RKO (cell line): Measurements from ENCODE around the gene ZCWPW2.

Experiments
- DNase-seq: peaks from one replicate; pipeline ENCODE4 v3.0.0-alpha.2; 2016; ENCODE audit warnings: low spot score

Gene ZCWPW2

GRCh38 chr3:28386049-28386448 lies 37.5 kb downstream of the ZCWPW2 start:
- DNase-seq, result no peak

GRCh38 chr3:28388978-28389377 lies 40.5 kb downstream of the ZCWPW2 start:
- no peak for DNase-seq

GRCh38 chr3:28399206-28399605 lies 50.7 kb downstream of the ZCWPW2 start:
- no peak for DNase-seq

GRCh38 chr3:28406241-28406640 lies 57.7 kb downstream of the ZCWPW2 start:
- DNase-seq, result peak; percentile 9

- DNase-seq, result no peak
These were observed 100.9 kb downstream of the ZCWPW2 start for GRCh38 chr3:28449398-28449797.

GRCh38 chr3:28462866-28463265 lies 114.3 kb downstream of the ZCWPW2 start:
- DNase-seq, result no peak

- peak; percentile 1 for DNase-seq
These were observed 118.9 kb downstream of the ZCWPW2 start for GRCh38 chr3:28467414-28467813.

GRCh38 chr3:28476194-28476593 lies 127.7 kb downstream of the ZCWPW2 start:
- peak; percentile 78 for DNase-seq

GRCh38 chr3:28476764-28477163 lies 128.2 kb downstream of the ZCWPW2 start:
- DNase-seq, result no peak

DNA sequence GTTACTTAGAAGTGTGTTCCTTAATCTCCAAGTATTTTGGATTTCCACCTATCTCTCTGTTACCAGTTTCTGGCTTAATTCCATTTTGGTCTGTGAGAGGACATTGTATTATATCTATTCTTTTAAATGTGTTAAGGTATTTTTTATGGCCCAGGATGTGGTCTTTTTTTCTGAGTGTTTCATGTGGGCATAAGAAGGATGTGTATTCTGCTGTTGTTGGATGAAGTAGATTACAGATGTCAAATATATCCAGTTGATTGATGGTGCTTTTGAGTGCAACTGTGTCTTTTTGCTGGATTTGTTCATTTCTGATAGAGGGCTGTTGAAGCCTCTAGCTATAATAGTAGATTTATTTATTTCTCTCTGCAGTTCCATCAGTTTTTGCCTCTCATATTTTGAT lies 136.6 kb downstream of the ZCWPW2 start:
- DNase-seq, result no peak

DNA sequence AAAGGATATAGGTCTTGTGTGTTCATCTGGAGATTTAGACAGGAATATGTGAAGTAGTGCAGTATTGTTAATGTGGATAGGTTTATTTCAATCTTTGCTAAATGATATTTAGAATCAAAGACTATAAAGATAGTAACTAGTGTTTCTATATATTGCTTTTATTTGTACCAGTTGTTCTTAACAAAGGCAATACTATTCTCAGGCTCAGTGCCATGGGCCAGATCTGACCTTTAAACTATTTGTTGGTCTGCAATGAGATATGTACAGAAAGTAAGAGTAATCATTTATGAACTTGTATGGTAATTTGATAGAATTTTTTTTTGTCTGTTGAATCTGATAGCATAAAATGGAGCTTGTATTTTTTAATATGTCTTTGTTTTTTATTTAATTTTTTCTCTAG lies 146.8 kb downstream of the ZCWPW2 start:
- DNase-seq, result no peak

GRCh38 chr3:28502397-28502937 lies 153.9 kb downstream of the ZCWPW2 start:
- no peak for DNase-seq

GRCh38 chr3:28504976-28505375 lies 156.5 kb downstream of the ZCWPW2 start:
- no peak for DNase-seq

DNA sequence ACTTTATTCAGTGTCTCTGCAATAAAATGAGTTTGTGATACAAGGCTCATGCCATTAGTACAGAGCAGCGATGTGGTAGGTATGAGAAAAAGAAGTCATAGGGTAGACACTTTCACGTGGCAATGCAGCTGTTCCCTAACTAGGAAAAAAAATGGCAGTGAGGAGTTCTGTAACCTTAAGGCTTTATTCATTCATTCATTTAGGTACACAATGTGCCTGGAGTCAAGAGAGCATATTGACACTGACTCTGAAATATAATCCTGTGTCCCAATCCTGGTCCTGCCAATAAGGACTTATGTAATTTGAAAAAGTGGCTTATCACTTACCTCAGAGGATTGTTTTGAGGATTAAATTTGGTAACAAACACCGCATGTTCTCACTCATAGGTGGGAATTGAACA lies 173.1 kb downstream of the ZCWPW2 start:
- no peak for DNase-seq

DNA sequence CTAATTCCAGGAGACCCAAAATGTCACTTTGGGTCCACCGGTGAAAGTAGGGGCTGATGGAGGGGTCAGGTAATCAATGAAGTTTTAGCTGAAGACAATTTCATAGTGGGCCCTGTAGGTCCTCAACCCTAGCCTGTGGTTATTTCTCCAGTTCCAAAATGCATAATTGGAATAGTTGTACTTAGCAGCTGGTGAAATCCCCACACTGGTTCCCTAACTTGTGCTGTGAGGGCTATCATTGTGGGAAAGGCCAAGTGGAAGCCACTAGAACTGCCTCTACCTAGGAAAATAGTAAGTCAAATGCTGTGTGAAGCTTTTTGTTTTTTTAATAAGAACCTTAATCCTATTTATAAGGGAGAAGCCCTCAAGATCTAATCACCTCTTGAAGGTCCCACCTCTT lies 193.8 kb downstream of the ZCWPW2 start:
- no peak for DNase-seq

DNA sequence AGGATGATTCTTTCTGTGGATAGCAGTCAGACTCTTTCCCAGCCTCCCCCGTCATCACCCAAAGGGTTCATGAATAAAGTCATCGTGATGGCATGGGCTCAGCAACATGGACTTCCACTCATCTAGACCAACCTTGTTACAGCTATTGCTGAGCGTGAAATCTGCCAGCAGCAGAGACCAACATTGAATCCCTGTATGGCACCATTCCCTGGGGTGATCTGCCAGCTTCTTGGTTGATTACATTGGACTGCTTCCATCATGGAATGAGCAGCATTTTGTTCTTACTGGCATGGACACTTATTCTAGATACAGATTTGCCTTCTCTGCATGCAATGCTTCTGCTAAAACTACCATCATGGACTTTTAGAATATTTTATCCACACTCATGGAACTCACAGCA lies 195.7 kb downstream of the ZCWPW2 start:
- no peak for DNase-seq

GRCh38 chr3:28544831-28545230 lies 196.3 kb downstream of the ZCWPW2 start:
- DNase-seq, result no peak

GRCh38 chr3:28547677-28548076 lies 199.2 kb downstream of the ZCWPW2 start:
- DNase-seq, result no peak

GRCh38 chr3:28553175-28553574 lies 204.7 kb downstream of the ZCWPW2 start:
- DNase-seq, result no peak

GRCh38 chr3:28556195-28556594 lies 207.7 kb downstream of the ZCWPW2 start:
- no peak for DNase-seq

GRCh38 chr3:28564211-28564610 lies 215.7 kb downstream of the ZCWPW2 start:
- DNase-seq, result no peak

- DNase-seq, result no peak
These were observed 220.8 kb downstream of the ZCWPW2 start for GRCh38 chr3:28569357-28569756.

DNA sequence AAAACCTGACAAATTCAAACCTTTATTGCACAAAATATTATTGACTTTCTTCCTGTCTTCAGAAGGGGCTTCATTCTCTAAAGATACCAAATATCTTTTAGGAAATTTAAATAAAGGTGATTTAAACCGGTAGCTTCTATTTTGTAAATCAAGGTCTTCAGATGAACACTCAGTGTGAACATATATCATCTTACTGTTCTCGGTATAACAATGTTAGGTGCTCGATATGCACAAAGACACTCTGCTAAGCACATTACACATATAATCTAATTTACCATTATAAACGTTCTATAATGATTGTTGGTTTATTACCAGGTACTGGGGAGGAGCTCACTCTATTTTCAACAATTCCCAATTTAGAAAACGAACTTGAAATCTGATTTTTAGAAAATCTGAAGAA lies 225.5 kb downstream of the ZCWPW2 start:
- DNase-seq, result no peak

DNA sequence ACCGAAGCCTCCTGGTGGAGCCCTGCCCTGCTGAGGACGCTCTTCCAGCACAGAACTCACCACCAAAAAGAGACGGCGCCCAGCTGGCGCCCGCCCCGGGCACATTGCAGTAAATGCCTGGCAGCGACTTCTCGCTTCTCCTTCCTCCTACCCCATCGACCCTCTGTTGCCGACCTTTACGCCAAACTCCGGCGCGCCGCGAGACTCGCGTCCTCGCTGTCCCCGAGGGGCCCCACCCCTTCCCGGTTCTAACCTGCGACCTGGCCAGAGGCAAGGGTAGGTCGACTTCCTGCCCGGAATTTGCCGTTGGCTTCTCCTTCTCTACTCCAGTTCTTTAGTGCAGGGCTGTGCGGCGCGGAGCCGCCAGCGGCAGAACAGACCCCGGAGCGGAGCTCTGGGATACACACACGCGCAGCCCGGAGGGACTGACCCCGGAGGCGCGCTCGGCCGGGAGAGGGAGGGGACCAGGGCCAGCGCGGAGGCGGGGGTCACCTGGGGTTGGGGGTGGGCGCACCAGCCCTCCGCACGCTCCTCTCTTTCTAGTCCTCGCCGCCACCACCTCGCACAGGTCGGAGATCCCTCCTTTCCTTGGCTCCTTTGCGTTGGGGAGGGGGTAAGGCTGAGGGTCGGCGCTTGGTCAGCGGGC lies 226.7 kb downstream of the ZCWPW2 start:
- no peak for DNase-seq
